HCT116 (cell line): ENCODE measurements around the gene CNTNAP5. TPM values are rescaled to one million over a fixed set of nuclear protein-coding genes. Genes with fewer than 3 reads are reported as not detected.

Experiments used
- ATAC-seq: fragments of 200-7000 bp; cut with Tn5 transposase; 2 replicates; pipeline ENCODE4 v1.9.1; 2020; ENCODE audit warnings: mild to moderate bottlenecking, moderate library complexity
- BruUV-seq: library from RNA; stranded (reverse); fragments of 400-500 nt; replicated peaks from 2 replicates; lab custom pipeline; 2021; lab: Mats Ljungman, UMichigan
- CTCF ChIA-PET: fragments of 300-600 bp; sonication (Branson Sonifier 250); formaldehyde crosslinking; loops from one replicate; lab custom pipeline; 2021; ENCODE audit warnings: antibody characterized with exemption; lab: Charles Lee
- POLR2A ChIA-PET: fragments of 300-600, 350-600 bp; sonication (Branson Sonifier 250); formaldehyde crosslinking; loops from one replicate; lab custom pipeline; 2021; ENCODE audit warnings: antibody characterized with exemption; lab: Charles Lee
- RAD21 ChIA-PET, 2 experiments: fragments of 300-600 bp; sonication (Branson Sonifier 250); formaldehyde crosslinking; loops; one replicate each; lab custom pipeline; 2023; ENCODE audit warnings: low total read pairs in 2 of 2; ENCODE audit not compliant: uncharacterized antibody in 2 of 2, unreplicated experiment in 2 of 2, low non-redundant PET in 1 of 2; lab: Charles Lee
- DNase-seq: peaks from one replicate; pipeline ENCODE4 v3.0.0-alpha.2; 2010; ENCODE audit warnings: low read depth, low spot score
- H2AFZ ChIP-seq: fragments of 200-600 bp; shearing (Covaris generic), sonication (generic); 2 replicates; pipeline ENCODE4 v1.6.1; 2017; ENCODE audit warnings: low read depth, mixed run types, mixed read lengths, antibody characterized with exemption, low read length; ENCODE audit not compliant: poor library complexity, severe bottlenecking
- H3K27ac ChIP-seq: 2 replicates; pipeline ENCODE4 v1.5.1; 2012; ENCODE audit warnings: low read depth, low read length
- H3K27me3 ChIP-seq: fragments of 200-600 bp; sonication (generic); 2 replicates; pipeline ENCODE4 v1.6.1; 2016; ENCODE audit warnings: mixed run types, low read length, mixed read lengths; ENCODE audit not compliant: insufficient read depth
- H3K36me3 ChIP-seq, 2 experiments: fragments of 200-500 bp in 1 of 2; fragments of 200-600 bp in 1 of 2; sonication (Bioruptor generic) in 1 of 2; sonication (generic) in 1 of 2; 2 replicates each; pipeline versions ENCODE4 v1.5.1 to v1.6.1; 2014 to 2016; ENCODE audit warnings: low read length in 2 of 2, inconsistent platforms in 1 of 2, mixed read lengths in 1 of 2, mixed run types in 1 of 2; ENCODE audit not compliant: insufficient read depth in 2 of 2, control insufficient read depth in 1 of 2
- H3K4me1 ChIP-seq, 2 experiments: fragments of 200-600 bp in 1 of 2; sonication (generic) in 1 of 2; 2 replicates each; pipeline versions ENCODE4 v1.5.1 to v1.6.1; 2012 to 2017; ENCODE audit warnings: low read length in 2 of 2, inconsistent platforms in 1 of 2, mild to moderate bottlenecking in 1 of 2, mixed read lengths in 1 of 2, mixed run types in 1 of 2, moderate library complexity in 1 of 2; ENCODE audit not compliant: insufficient read depth in 2 of 2, control insufficient read depth in 1 of 2
- H3K4me2 ChIP-seq: fragments of 200-600 bp; sonication (generic); 2 replicates; pipeline ENCODE4 v1.6.1; 2017; ENCODE audit warnings: mixed run types, low read length, mixed read lengths
- H3K4me3 ChIP-seq, 2 experiments: fragments of 200-600 bp in 1 of 2; sonication (generic) in 1 of 2; replicated peaks in 1 of 2; 2 replicates each; pipeline ENCODE4 v1.5.1; 2011 to 2016; ENCODE audit warnings: low read length in 2 of 2, control low read depth in 1 of 2, low read depth in 1 of 2, mild to moderate bottlenecking in 1 of 2, mixed read lengths in 1 of 2, mixed run types in 1 of 2
- H3K79me2 ChIP-seq: fragments of 200-600 bp; sonication (generic); 2 replicates; pipeline ENCODE4 v1.6.1; 2017; ENCODE audit warnings: mild to moderate bottlenecking, mixed run types, low read length, moderate library complexity, mixed read lengths; ENCODE audit not compliant: insufficient read depth
- H3K9ac ChIP-seq: fragments of 200-600 bp; sonication (generic); 2 replicates; pipeline ENCODE4 v1.6.1; 2016; ENCODE audit warnings: low read length, mixed read lengths
- H3K9me2 ChIP-seq: fragments of 200-600 bp; sonication (generic), shearing (Covaris generic); 2 replicates; pipeline ENCODE4 v1.6.1; 2017; ENCODE audit warnings: mixed run types, mild to moderate bottlenecking, moderate library complexity; ENCODE audit not compliant: insufficient read depth
- H3K9me3 ChIP-seq, 2 experiments: fragments of 200-500 bp in 1 of 2; fragments of 200-600 bp in 1 of 2; sonication (Bioruptor generic) in 1 of 2; sonication (generic) in 1 of 2; 2 replicates each; pipeline ENCODE4 v1.6.1; 2014 to 2017; ENCODE audit warnings: low read length in 2 of 2, mixed read lengths in 2 of 2, inconsistent platforms in 1 of 2, low read depth in 1 of 2, mild to moderate bottlenecking in 1 of 2, mixed run types in 1 of 2, moderate library complexity in 1 of 2; ENCODE audit not compliant: control insufficient read depth in 1 of 2, insufficient read depth in 1 of 2
- H4K20me1 ChIP-seq: fragments of 200-600 bp; sonication (generic), shearing (Covaris generic); 2 replicates; pipeline ENCODE4 v1.6.1; 2017; ENCODE audit warnings: mixed run types, mild to moderate bottlenecking, moderate library complexity; ENCODE audit not compliant: insufficient read depth
- ATF3 ChIP-seq: IDR thresholded peaks from 2 replicates; pipeline ENCODE4 v1.6.1; 2012
- CBX3 ChIP-seq: IDR thresholded peaks from 2 replicates; pipeline ENCODE4 v1.6.1; 2012; ENCODE audit warnings: low read depth
- CEBPB ChIP-seq: IDR thresholded peaks from 2 replicates; pipeline ENCODE4 v1.6.1; 2012; ENCODE audit warnings: low read depth
- ELF1 ChIP-seq: IDR thresholded peaks from 2 replicates; pipeline ENCODE4 v1.6.1; 2012; ENCODE audit warnings: low read depth, borderline replicate concordance
- MAX ChIP-seq: IDR thresholded peaks from 2 replicates; pipeline ENCODE4 v1.6.1; 2012
- SP1 ChIP-seq: IDR thresholded peaks from 2 replicates; pipeline ENCODE4 v1.6.1; 2012; ENCODE audit warnings: low read depth
- YY1 ChIP-seq: IDR thresholded peaks from 2 replicates; pipeline ENCODE4 v1.6.1; 2011; ENCODE audit warnings: low read length, low read depth, moderate library complexity, mild to moderate bottlenecking; ENCODE audit not compliant: insufficient replicate concordance; ENCODE audit errors: extremely low read depth
- intact Hi-C: fragments of 100-400 bp; cut with micrococcal nuclease; formaldehyde crosslinking; loops from 2 replicates; pipeline ENCODE4 v1.10.0; 2022
- total RNA-seq: library from RNA; stranded (reverse); gene quantifications from one replicate; pipeline ENCODE4 v1.2.1, GENCODE V29; 2021; ENCODE audit not compliant: unreplicated experiment
- TF ChIP-seq, protein P1 (sequence below), 3 experiments: fragments of 200-600 bp in 1 of 3; sonication (generic) in 1 of 3; IDR thresholded peaks in 2 of 3; conservative IDR thresholded peaks in 1 of 3; 2 replicates each; pipeline ENCODE4 v1.5.1; 2012 to 2017; ENCODE audit warnings: low read depth in 2 of 3, low read length in 2 of 3, antibody characterized with exemption in 1 of 3, borderline replicate concordance in 1 of 3, control low read depth in 1 of 3, mild to moderate bottlenecking in 1 of 3, mixed read lengths in 1 of 3, mixed run types in 1 of 3, moderate library complexity in 1 of 3; ENCODE audit not compliant: insufficient read depth in 1 of 3
- TF ChIP-seq, protein P2 (sequence below): IDR thresholded peaks from 2 replicates; pipeline ENCODE4 v1.6.1; 2011; ENCODE audit warnings: mild to moderate bottlenecking, low read length, moderate library complexity; ENCODE audit not compliant: insufficient replicate concordance; ENCODE audit errors: extremely low read depth

Gene CNTNAP5
- total RNA-seq, 1 experiment from 2014 or later: not detected

- no peak for DNase-seq
- no peaks in the 10 kb centered on the region for H3K36me3 ChIP-seq
- H3K4me2 ChIP-seq: no peak overlapping the region
- intact Hi-C loops: no loop called here
- H4K20me1 ChIP-seq: no peaks in the 10 kb centered on the region
- no peak for ATAC-seq
- ChIA-PET POLR2A (no interaction called here), CTCF (no interaction called here), RAD21 (no interaction called here)
- H3K27me3 ChIP-seq: no peaks in the 10 kb centered on the region
- H3K9me2 ChIP-seq: no peaks in the 10 kb centered on the region
- no peak overlapping the region for H2AFZ ChIP-seq
- H3K9ac ChIP-seq: no peak overlapping the region
- H3K4me3 ChIP-seq: no peak overlapping the region
- H3K27ac ChIP-seq: no peak overlapping the region
- H3K9me3 ChIP-seq: peaks cover 5 to 32% of the 10 kb centered on the region in 2 experiments; a peak in 2 of 4 replicates
- TF ChIP-seq SP1: no peak
- TF ChIP-seq, all 23 proteins: peak for 0
- Histone ChIP-seq H3K79me2 (no peaks in the 10 kb centered on the region), H3K4me1 (no peaks in the 10 kb centered on the region)
- no TSS peak for BruUV-seq
Observed at GRCh38 chr2:124838406-124838805, 813.3 kb downstream of the CNTNAP5 start.

DNA sequence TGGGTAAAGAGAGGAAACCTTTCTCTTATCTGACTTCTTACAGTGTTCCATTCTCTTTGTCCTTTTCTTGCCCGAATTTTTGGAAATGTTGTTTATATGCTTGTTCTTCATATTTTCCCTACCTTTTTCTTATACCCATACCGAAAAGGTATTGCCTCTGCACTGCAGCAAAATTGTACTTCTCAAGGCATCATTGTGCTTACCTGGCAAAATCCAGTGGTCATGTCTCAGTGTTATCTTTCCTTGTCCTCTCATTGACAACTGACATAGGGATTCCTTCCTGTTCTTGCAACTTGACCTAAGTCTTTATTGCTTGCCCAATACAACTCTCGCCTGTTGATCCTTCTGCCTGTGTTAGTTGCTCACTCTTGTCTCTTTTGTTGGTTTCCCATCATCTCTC lies 842.2 kb downstream of the CNTNAP5 start:
- no peak for DNase-seq
- Histone ChIP-seq H4K20me1 (no peaks in the 10 kb centered on the region), H3K4me2 (no peak overlapping the region), H3K4me1 (no peaks in the 10 kb centered on the region), H3K9me3 (peaks cover 4 to 26% of the 10 kb centered on the region in 2 experiments; a peak in 2 of 4 replicates), H3K4me3 (no peak overlapping the region), H3K9ac (no peak overlapping the region), H3K36me3 (no peaks in the 10 kb centered on the region), H3K27me3 (no peaks in the 10 kb centered on the region), H3K27ac (no peak overlapping the region), H3K79me2 (no peaks in the 10 kb centered on the region), H2AFZ (no peak overlapping the region), H3K9me2 (no peaks in the 10 kb centered on the region)
- ChIA-PET CTCF (no interaction called here), RAD21 (no interaction called here), POLR2A (no interaction called here)
- ATAC-seq: no peak
- intact Hi-C loops: no loop called here
- TF ChIP-seq MAX (no peak), CEBPB (no peak), YY1 (no peak), ELF1 (no peak), ATF3 (no peak), CBX3 (no peak)
- TF ChIP-seq, protein P1, sequence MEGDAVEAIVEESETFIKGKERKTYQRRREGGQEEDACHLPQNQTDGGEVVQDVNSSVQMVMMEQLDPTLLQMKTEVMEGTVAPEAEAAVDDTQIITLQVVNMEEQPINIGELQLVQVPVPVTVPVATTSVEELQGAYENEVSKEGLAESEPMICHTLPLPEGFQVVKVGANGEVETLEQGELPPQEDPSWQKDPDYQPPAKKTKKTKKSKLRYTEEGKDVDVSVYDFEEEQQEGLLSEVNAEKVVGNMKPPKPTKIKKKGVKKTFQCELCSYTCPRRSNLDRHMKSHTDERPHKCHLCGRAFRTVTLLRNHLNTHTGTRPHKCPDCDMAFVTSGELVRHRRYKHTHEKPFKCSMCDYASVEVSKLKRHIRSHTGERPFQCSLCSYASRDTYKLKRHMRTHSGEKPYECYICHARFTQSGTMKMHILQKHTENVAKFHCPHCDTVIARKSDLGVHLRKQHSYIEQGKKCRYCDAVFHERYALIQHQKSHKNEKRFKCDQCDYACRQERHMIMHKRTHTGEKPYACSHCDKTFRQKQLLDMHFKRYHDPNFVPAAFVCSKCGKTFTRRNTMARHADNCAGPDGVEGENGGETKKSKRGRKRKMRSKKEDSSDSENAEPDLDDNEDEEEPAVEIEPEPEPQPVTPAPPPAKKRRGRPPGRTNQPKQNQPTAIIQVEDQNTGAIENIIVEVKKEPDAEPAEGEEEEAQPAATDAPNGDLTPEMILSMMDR (IDR thresholded peaks at IDR 0.05 in 2 of 3, conservative IDR thresholded peaks at IDR 0.05 in 1 of 3; ENCODE audit: borderline replicate concordance in 1 of 3, insufficient read depth in 1 of 3, low read depth in 2 of 3, low read length in 2 of 3): no peak
- TF ChIP-seq, protein P2, sequence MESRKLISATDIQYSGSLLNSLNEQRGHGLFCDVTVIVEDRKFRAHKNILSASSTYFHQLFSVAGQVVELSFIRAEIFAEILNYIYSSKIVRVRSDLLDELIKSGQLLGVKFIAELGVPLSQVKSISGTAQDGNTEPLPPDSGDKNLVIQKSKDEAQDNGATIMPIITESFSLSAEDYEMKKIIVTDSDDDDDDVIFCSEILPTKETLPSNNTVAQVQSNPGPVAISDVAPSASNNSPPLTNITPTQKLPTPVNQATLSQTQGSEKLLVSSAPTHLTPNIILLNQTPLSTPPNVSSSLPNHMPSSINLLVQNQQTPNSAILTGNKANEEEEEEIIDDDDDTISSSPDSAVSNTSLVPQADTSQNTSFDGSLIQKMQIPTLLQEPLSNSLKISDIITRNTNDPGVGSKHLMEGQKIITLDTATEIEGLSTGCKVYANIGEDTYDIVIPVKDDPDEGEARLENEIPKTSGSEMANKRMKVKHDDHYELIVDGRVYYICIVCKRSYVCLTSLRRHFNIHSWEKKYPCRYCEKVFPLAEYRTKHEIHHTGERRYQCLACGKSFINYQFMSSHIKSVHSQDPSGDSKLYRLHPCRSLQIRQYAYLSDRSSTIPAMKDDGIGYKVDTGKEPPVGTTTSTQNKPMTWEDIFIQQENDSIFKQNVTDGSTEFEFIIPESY: no peak
- BruUV-seq: no TSS peak
